Hepatocyte (in vitro differentiated cells): ENCODE measurements around the gene NECAB3. TPM values are rescaled to one million over a fixed set of nuclear protein-coding genes. Genes with fewer than 3 reads are reported as not detected.

Experiments used
- DNase-seq: peaks from one replicate; pipeline ENCODE4 v3.0.0-alpha.2; 2016; ENCODE audit warnings: low spot score
- H2AFZ ChIP-seq: fragments of 200-600 bp; sonication (generic); 2 replicates; pipeline ENCODE4 v1.6.0; 2016; ENCODE audit warnings: antibody characterized with exemption, mild to moderate bottlenecking
- H3K27ac ChIP-seq: fragments of 200-600 bp; sonication (generic); 2 replicates; pipeline ENCODE4 v1.5.1; 2016; ENCODE audit warnings: mild to moderate bottlenecking
- H3K27me3 ChIP-seq: fragments of 200-600 bp; sonication (generic); 2 replicates; pipeline ENCODE4 v1.6.1; 2016
- H3K36me3 ChIP-seq: fragments of 200-600 bp; sonication (generic); replicated peaks from 2 replicates; pipeline ENCODE4 v1.5.1; 2016; ENCODE audit warnings: low read depth; ENCODE audit not compliant: insufficient read depth
- H3K4me1 ChIP-seq: fragments of 200-600 bp; sonication (generic); 2 replicates; pipeline ENCODE4 v1.5.1; 2016; ENCODE audit warnings: mild to moderate bottlenecking, moderate library complexity; ENCODE audit not compliant: insufficient read depth
- H3K4me2 ChIP-seq: fragments of 200-600 bp; sonication (generic); 2 replicates; pipeline ENCODE4 v1.6.0; 2016
- H3K4me3 ChIP-seq: fragments of 200-600 bp; sonication (generic); 2 replicates; pipeline ENCODE4 v1.5.1; 2016; ENCODE audit warnings: mild to moderate bottlenecking
- H3K79me2 ChIP-seq: fragments of 200-600 bp; sonication (generic); 2 replicates; pipeline ENCODE4 v1.6.0; 2017; ENCODE audit warnings: mild to moderate bottlenecking
- H3K9me2 ChIP-seq: fragments of 200-600 bp; sonication (generic); replicated peaks from 2 replicates; pipeline ENCODE4 v1.6.0; 2017; ENCODE audit warnings: mild to moderate bottlenecking; ENCODE audit not compliant: insufficient read depth
- H3K9me3 ChIP-seq: fragments of 200-600 bp; sonication (generic); 2 replicates; pipeline ENCODE4 v1.5.1; 2016; ENCODE audit warnings: low read depth, mild to moderate bottlenecking
- H4K20me1 ChIP-seq: fragments of 200-600 bp; sonication (generic); 2 replicates; pipeline ENCODE4 v1.6.0; 2016; ENCODE audit warnings: mild to moderate bottlenecking; ENCODE audit not compliant: insufficient read depth, poor library complexity, severe bottlenecking
- CTCF ChIP-seq: fragments of 200-600 bp; sonication (generic); IDR thresholded peaks from 2 replicates; pipeline ENCODE4 v1.5.1; 2016; ENCODE audit warnings: antibody characterized with exemption, mild to moderate bottlenecking; ENCODE audit not compliant: poor library complexity
- EZH2 ChIP-seq: fragments of 200-600 bp; sonication (generic); IDR thresholded peaks from 2 replicates; pipeline ENCODE4 v1.6.1; 2016; ENCODE audit warnings: antibody characterized with exemption, mild to moderate bottlenecking, borderline replicate concordance
- EZH2phosphoT487 ChIP-seq: fragments of 200-600 bp; sonication (generic); IDR thresholded peaks from one replicate; pipeline ENCODE4 v1.6.1; 2018; ENCODE audit warnings: antibody characterized with exemption, mild to moderate bottlenecking, low read depth, moderate library complexity; ENCODE audit not compliant: unreplicated experiment, severe bottlenecking
- WGBS: methylation state at CpG from one replicate; pipeline ENCODE4 v1.1.6; 2016; ENCODE audit warnings: low lambda C conversion rate; ENCODE audit errors: missing lambda C conversion rate; 5-methylcytosine and 5-hydroxymethylcytosine counted together
- polyA plus RNA-seq: library from polyadenylated mRNA; unstranded; fragments of >200 nt; fragmentation: Nextera tagmentation; extraction: Ambion mirVana; gene quantifications from 2 replicates; pipeline ENCODE4 v1.2.1, GENCODE V29; 2016
- total RNA-seq: library from RNA; depleted of rRNA; stranded (reverse); fragments of >200 nt; gene quantifications from 2 replicates; pipeline ENCODE4 v1.2.3, GENCODE V29; 2014

The NECAB3 gene
- total and polyA plus RNA-seq, 2 experiments from 2014 or later = 50.6 to 55.4 TPM

GRCh38 chr20:33687370-33687915 lies 13.2 kb upstream of the NECAB3 start:
- Histone ChIP-seq H3K9me3 (no peaks in the 10 kb centered on the region), H2AFZ (no peak overlapping the region), H3K27me3 (no peaks in the 10 kb centered on the region), H3K27ac (no peak overlapping the region), H3K4me2 (no peak overlapping the region), H3K4me1 (peaks cover 11% of the 10 kb centered on the region), H3K36me3 (no peaks in the 10 kb centered on the region), H3K9me2 (no peaks in the 10 kb centered on the region), H3K79me2 (peaks cover 26% of the 10 kb centered on the region), H3K4me3 (no peak overlapping the region), H4K20me1 (no peaks in the 10 kb centered on the region)
- 89% methylated on average over 8 of the region's 8 CpGs for WGBS
- TF ChIP-seq EZH2phosphoT487 = no peak
- no peak for TF ChIP-seq EZH2
- no peak for TF ChIP-seq CTCF
- peak; percentile 18 for DNase-seq

GRCh38 chr20:33686984-33687366 lies 12.7 kb upstream of the NECAB3 start:
- peak overlapping the region; percentile 72 for H3K4me2 ChIP-seq
- H3K9me3 ChIP-seq = no peaks in the 10 kb centered on the region
- peak overlapping the region; percentile 69 for H2AFZ ChIP-seq
- TF ChIP-seq EZH2phosphoT487 (no peak), CTCF (no peak)
- DNase-seq = no peak
- H3K27me3 ChIP-seq = no peaks in the 10 kb centered on the region
- 89% methylated on average over 14 of the region's 14 CpGs for WGBS
- H3K36me3 ChIP-seq = no peaks in the 10 kb centered on the region
- H3K79me2 ChIP-seq = peaks cover 30% of the 10 kb centered on the region
- no peaks in the 10 kb centered on the region for H4K20me1 ChIP-seq
- no peak overlapping the region for H3K27ac ChIP-seq
- peaks cover 11% of the 10 kb centered on the region for H3K4me1 ChIP-seq
- H3K9me2 ChIP-seq = no peaks in the 10 kb centered on the region
- H3K4me3 ChIP-seq = no peak overlapping the region

- H3K27ac ChIP-seq = peak within 1 kb of the TSS; percentile 34
- H3K9me3 ChIP-seq = no peaks in the 10 kb centered on the region
- peak; percentile 99 for DNase-seq
- H3K9me2 ChIP-seq = no peaks in the 10 kb centered on the region
- peak within 1 kb of the TSS; percentile 91 for H3K4me2 ChIP-seq
- no peaks in the 10 kb centered on the region for H3K36me3 ChIP-seq
- H2AFZ ChIP-seq = peak within 1 kb of the TSS; percentile 69
- peak within 1 kb of the TSS; percentile 24 for H3K4me3 ChIP-seq
- H3K27me3 ChIP-seq = no peaks in the 10 kb centered on the region
- peaks cover 30% of the 10 kb centered on the region for H3K79me2 ChIP-seq
- TF ChIP-seq CTCF (peak; percentile 36), EZH2phosphoT487 (no peak)
- 4% methylated on average over 69 of the region's 101 CpGs for WGBS
- H3K4me1 ChIP-seq = peaks cover 11% of the 10 kb centered on the region
- no peaks in the 10 kb centered on the region for H4K20me1 ChIP-seq
Measured at GRCh38 chr20:33686100-33686983, 12.1 kb upstream of the NECAB3 start, which contains the start of gene E2F1. Gene E2F1 (minus strand): TSS chr20:33686385. CDS start chr20:33686264, 121 bp downstream.
